Esophagus muscularis mucosa (tissue), 3 donors: Measurements from ENCODE around the gene EXOC3.

Source experiments
- POLR2AphosphoS5 ChIP-seq, 2 donors: sonication (generic); formaldehyde crosslinking; IDR thresholded peaks; one replicate each; pipeline ENCODE4 v1.6.1; 2017; ENCODE audit warnings: antibody characterized with exemption in 2 of 2
- TF ChIP-seq, protein P1 (sequence below), 3 experiments: fragments of 200-600 bp in 2 of 3; fragments of 450-650 bp in 1 of 3; sonication (generic) in 2 of 3; IDR thresholded peaks; one replicate each; pipeline ENCODE4 v1.5.1; 2017 to 2019; ENCODE audit warnings: antibody characterized with exemption in 3 of 3, mild to moderate bottlenecking in 2 of 3, moderate library complexity in 1 of 3

DNA sequence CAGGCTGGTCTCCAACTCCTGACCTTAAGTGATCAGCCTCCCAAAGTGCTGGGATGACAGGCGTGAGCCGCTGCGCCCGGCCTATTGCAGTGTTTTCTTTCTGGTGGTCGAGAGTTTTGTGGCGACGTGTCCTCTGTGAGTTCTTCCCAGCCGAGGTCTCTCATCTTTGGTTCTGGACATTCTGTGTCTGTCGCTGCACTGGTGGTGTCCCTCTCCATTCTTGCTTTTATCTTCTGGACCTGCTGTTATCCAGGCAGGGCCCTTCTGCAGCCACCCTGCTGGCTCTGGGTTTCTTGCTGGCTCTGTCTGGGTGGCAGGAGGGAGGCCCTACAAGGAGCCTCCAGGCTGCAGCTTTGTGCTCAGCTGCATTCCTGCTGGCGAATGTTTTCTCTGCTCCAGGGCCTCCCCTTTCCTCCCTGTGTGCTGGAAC is 49.1 kb upstream of the EXOC3 start:
- TF ChIP-seq POLR2AphosphoS5 (IDR thresholded peaks at IDR 0.05), result no peak
- TF ChIP-seq, protein P1, sequence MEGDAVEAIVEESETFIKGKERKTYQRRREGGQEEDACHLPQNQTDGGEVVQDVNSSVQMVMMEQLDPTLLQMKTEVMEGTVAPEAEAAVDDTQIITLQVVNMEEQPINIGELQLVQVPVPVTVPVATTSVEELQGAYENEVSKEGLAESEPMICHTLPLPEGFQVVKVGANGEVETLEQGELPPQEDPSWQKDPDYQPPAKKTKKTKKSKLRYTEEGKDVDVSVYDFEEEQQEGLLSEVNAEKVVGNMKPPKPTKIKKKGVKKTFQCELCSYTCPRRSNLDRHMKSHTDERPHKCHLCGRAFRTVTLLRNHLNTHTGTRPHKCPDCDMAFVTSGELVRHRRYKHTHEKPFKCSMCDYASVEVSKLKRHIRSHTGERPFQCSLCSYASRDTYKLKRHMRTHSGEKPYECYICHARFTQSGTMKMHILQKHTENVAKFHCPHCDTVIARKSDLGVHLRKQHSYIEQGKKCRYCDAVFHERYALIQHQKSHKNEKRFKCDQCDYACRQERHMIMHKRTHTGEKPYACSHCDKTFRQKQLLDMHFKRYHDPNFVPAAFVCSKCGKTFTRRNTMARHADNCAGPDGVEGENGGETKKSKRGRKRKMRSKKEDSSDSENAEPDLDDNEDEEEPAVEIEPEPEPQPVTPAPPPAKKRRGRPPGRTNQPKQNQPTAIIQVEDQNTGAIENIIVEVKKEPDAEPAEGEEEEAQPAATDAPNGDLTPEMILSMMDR (IDR thresholded peaks at IDR 0.05), result no peak
